HepG2 (cell line): ENCODE results near the gene PLXNB2. TPM values are rescaled to one million over a fixed set of nuclear protein-coding genes. Genes with fewer than 3 reads are reported as not detected.

ENCODE experiments used
- AGO2 ChIP-seq: fragments of 200-400 bp; formaldehyde crosslinking; optimal IDR thresholded peaks from 2 replicates; pipeline ENCODE3; 2017; ENCODE audit warnings: mild to moderate bottlenecking, low read depth, low read length, moderate library complexity
- CBX5 ChIP-seq: sonication (generic); formaldehyde crosslinking; IDR thresholded peaks from 2 replicates; pipeline ENCODE4 v1.4.0; 2020; ENCODE audit warnings: missing genetic modification reagents, borderline replicate concordance
- GABPB1 ChIP-seq: IDR thresholded peaks from 2 replicates; pipeline ENCODE4 v1.6.1; 2016; ENCODE audit warnings: mild to moderate bottlenecking, missing genetic modification reagents, moderate library complexity, missing compliant biosample characterization
- GZF1 ChIP-seq: sonication (generic); formaldehyde crosslinking; IDR thresholded peaks from 2 replicates; pipeline ENCODE4 v1.5.1; 2020; ENCODE audit warnings: mild to moderate bottlenecking, missing genetic modification reagents
- ISX ChIP-seq: sonication (generic); formaldehyde crosslinking; conservative IDR thresholded peaks from 2 replicates; pipeline ENCODE4 v1.5.0; 2020; ENCODE audit warnings: missing genetic modification reagents
- KDM3A ChIP-seq: IDR thresholded peaks from 2 replicates; pipeline ENCODE4 v1.6.1; 2018; ENCODE audit warnings: low read depth, missing compliant biosample characterization
- KDM5B ChIP-seq: sonication (generic); formaldehyde crosslinking; IDR thresholded peaks from 2 replicates; pipeline ENCODE4 v1.4.0; 2020; ENCODE audit warnings: missing genetic modification reagents, mild to moderate bottlenecking, borderline replicate concordance
- NFKB2 ChIP-seq: sonication (generic); formaldehyde crosslinking; IDR thresholded peaks from 2 replicates; pipeline ENCODE4 v1.4.0; 2020; ENCODE audit warnings: missing genetic modification reagents, borderline replicate concordance
- NR2F6 ChIP-seq, 2 experiments: IDR thresholded peaks; 2 replicates each; pipeline ENCODE4 v1.6.1; 2016; ENCODE audit warnings: antibody characterized with exemption in 1 of 2, mild to moderate bottlenecking in 1 of 2
- PHF20 ChIP-seq: sonication (generic); formaldehyde crosslinking; IDR thresholded peaks from 2 replicates; pipeline ENCODE4 v1.5.0; 2020; ENCODE audit warnings: mild to moderate bottlenecking, missing genetic modification reagents
- RBAK ChIP-seq: sonication (generic); formaldehyde crosslinking; IDR thresholded peaks from 2 replicates; pipeline ENCODE4 v1.5.1; 2020; ENCODE audit warnings: mild to moderate bottlenecking, missing genetic modification reagents
- SALL2 ChIP-seq: sonication (generic); formaldehyde crosslinking; IDR thresholded peaks from 2 replicates; pipeline ENCODE4 v1.8.1; 2023; ENCODE audit warnings: mild to moderate bottlenecking, missing genetic modification reagents, inconsistent platforms
- SP140L ChIP-seq: sonication (generic); formaldehyde crosslinking; IDR thresholded peaks from 2 replicates; pipeline ENCODE4 v1.4.0; 2020; ENCODE audit warnings: missing genetic modification reagents, borderline replicate concordance
- SP2 ChIP-seq: sonication (generic); formaldehyde crosslinking; IDR thresholded peaks from 2 replicates; pipeline ENCODE4 v1.5.1; 2020; ENCODE audit warnings: mild to moderate bottlenecking, missing genetic modification reagents
- U2AF1 ChIP-seq: fragments of 200-400 bp; formaldehyde crosslinking; optimal IDR thresholded peaks from 2 replicates; pipeline ENCODE3; 2017; ENCODE audit warnings: mild to moderate bottlenecking, low read depth, low read length
- ZNF230 ChIP-seq: sonication (generic); formaldehyde crosslinking; IDR thresholded peaks from 2 replicates; pipeline ENCODE4 v1.4.0; 2020; ENCODE audit warnings: mild to moderate bottlenecking, missing genetic modification reagents
- ZNF256 ChIP-seq: sonication (generic); formaldehyde crosslinking; conservative IDR thresholded peaks from 2 replicates; pipeline ENCODE4 v1.4.0; 2020; ENCODE audit warnings: missing genetic modification reagents
- ZNF33B ChIP-seq: sonication (generic); formaldehyde crosslinking; IDR thresholded peaks from 2 replicates; pipeline ENCODE4 v1.5.1; 2020; ENCODE audit warnings: mild to moderate bottlenecking, missing genetic modification reagents
- ZNF567 ChIP-seq: sonication (generic); formaldehyde crosslinking; IDR thresholded peaks from 2 replicates; pipeline ENCODE4 v1.8.1; 2023; ENCODE audit warnings: mild to moderate bottlenecking, missing genetic modification reagents, borderline replicate concordance
- ZNF629 ChIP-seq: sonication (generic); formaldehyde crosslinking; conservative IDR thresholded peaks from 2 replicates; pipeline ENCODE4 v1.5.0; 2020; ENCODE audit warnings: missing genetic modification reagents
- ZNF644 ChIP-seq: IDR thresholded peaks from 2 replicates; pipeline ENCODE4 v1.6.1; 2016; ENCODE audit warnings: low read depth
- ZNF775 ChIP-seq: sonication (generic); formaldehyde crosslinking; IDR thresholded peaks from 2 replicates; pipeline ENCODE4 v1.4.0; 2020; ENCODE audit warnings: missing genetic modification reagents, mild to moderate bottlenecking, moderate library complexity, borderline replicate concordance
- ZNF891 ChIP-seq: sonication (generic); formaldehyde crosslinking; IDR thresholded peaks from 2 replicates; pipeline ENCODE4 v1.5.0; 2020; ENCODE audit warnings: mild to moderate bottlenecking, missing genetic modification reagents
- polyA plus RNA-seq, 8 experiments: library from polyadenylated mRNA; depleted of rRNA in 3 of 8; stranded (reverse) in 7 of 8; unstranded in 1 of 8; fragments of >200 nt; fragmentation: Illumina TruSeq in 4 of 8; extraction: Trizol in 4 of 8; gene quantifications; 2 replicates each; pipeline versions ENCODE4 v1.2.1 to v1.2.3, GENCODE V29; 2011 to 2016; ENCODE audit warnings: low read depth in 4 of 8, missing spikeins in 1 of 8, mixed read lengths in 1 of 8; ENCODE audit not compliant: insufficient read depth in 1 of 8
- total RNA-seq, 5 experiments: library from RNA; depleted of rRNA; stranded (reverse); fragments of >200 nt; fragmentation: Illumina TruSeq; extraction: Trizol; gene quantifications; 2 replicates each; pipeline ENCODE4 v1.2.3, GENCODE V29; 2016; ENCODE audit warnings: low read depth in 1 of 5
- TF ChIP-seq, protein P1 (sequence below): sonication (generic); formaldehyde crosslinking; IDR thresholded peaks from 2 replicates; pipeline ENCODE4 v1.8.1; 2023; ENCODE audit warnings: mild to moderate bottlenecking, missing genetic modification reagents
- TF ChIP-seq, protein P2 (sequence below): sonication (generic); formaldehyde crosslinking; IDR thresholded peaks from 2 replicates; pipeline ENCODE4 v1.5.1; 2020; ENCODE audit warnings: missing genetic modification reagents, mild to moderate bottlenecking, borderline replicate concordance
- TF ChIP-seq, protein P3 (sequence below): sonication (generic); formaldehyde crosslinking; IDR thresholded peaks from 2 replicates; pipeline ENCODE4 v1.5.0; 2020; ENCODE audit warnings: mild to moderate bottlenecking, missing genetic modification reagents, moderate library complexity

The PLXNB2 gene
- total and polyA plus RNA-seq, 2 of the 13 experiments (the other 11 are each of a cell fraction or from before 2014, with no cell fraction given), result 32.6 to 68.9 TPM

DNA sequence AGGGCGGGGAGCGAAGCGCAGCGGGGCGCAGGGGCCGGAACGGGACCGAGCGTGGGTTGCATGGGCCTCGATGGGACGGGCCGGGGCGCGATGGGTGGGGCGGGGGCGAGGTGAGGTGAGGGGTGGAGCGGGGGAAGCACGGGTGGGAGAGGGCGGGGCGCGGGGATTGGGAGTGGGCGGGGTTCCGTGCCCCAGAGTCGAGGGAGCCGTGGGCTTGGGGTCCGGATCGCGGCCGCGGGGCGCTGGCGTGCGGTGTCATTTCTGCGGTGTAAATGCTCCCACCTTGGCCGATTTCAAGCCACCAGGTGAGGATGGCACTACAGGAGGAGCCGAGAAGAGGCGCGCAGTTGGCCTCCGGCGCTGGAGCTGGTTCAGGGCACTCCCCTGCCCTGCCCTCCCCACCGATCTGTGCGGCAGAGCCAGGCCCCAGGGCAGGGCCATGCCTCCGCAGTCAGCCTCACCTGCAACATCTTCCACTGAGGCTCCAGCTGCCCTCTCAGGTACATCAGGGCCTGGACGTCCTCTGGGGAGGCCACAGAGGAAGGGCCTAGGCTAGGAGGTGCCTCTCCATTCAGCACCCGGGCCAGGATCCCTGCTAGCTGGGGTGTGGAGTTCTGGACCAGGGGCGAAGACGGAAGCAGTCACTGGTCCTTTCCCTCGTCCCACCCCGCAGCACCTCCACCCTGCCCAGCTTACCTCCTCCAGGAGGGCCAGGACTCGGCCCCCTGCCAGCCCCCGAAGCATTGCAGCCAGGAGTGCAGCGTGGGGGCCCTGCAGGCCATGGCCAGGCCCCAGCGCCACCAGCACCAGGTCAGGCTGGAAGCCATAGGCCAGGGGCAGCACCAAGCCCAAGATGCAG lies 62.0 kb downstream of the PLXNB2 start (continued):
- TF ChIP-seq RBAK (CRISPR knock-in tag) (no peak), ZNF230 (CRISPR knock-in tag) (no peak), U2AF1 (no peak), CBX5 (CRISPR knock-in tag) (0 out of 2 replicates have a peak, but pooled peaks have one; percentile 1), ZNF644 (CRISPR knock-in tag) (no peak), SP140L (no peak), GZF1 (CRISPR knock-in tag) (no peak), GABPB1 (no peak; the same call in 1 of the 2 replicates), ZNF891 (no peak), ZNF775 (no peak), AGO2 (peak; percentile 13), ZNF629 (CRISPR knock-in tag) (no peak), PHF20 (no peak), SP2 (CRISPR knock-in tag) (no peak), NR2F6 (IDR thresholded peaks at IDR 0.05) (no peak), NR2F6 (CRISPR knock-in tag; IDR thresholded peaks at IDR 0.05) (no peak), ZNF567 (CRISPR knock-in tag) (no peak; the same call in 1 of the 2 replicates), SALL2 (no peak), ISX (CRISPR knock-in tag) (no peak), KDM3A (CRISPR knock-in tag) (0 out of 2 replicates have a peak, but pooled peaks have one; percentile 3), ZNF33B (CRISPR knock-in tag) (no peak), NFKB2 (CRISPR knock-in tag) (no peak), KDM5B (0 out of 2 replicates have a peak, but pooled peaks have one; percentile 0), ZNF256 (CRISPR knock-in tag) (no peak)
- TF ChIP-seq, protein P1, sequence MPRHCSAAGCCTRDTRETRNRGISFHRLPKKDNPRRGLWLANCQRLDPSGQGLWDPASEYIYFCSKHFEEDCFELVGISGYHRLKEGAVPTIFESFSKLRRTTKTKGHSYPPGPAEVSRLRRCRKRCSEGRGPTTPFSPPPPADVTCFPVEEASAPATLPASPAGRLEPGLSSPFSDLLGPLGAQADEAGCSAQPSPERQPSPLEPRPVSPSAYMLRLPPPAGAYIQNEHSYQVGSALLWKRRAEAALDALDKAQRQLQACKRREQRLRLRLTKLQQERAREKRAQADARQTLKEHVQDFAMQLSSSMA (CRISPR knock-in tag), result 0 out of 2 replicates have a peak, but pooled peaks have one; percentile 9
- TF ChIP-seq, protein P2, sequence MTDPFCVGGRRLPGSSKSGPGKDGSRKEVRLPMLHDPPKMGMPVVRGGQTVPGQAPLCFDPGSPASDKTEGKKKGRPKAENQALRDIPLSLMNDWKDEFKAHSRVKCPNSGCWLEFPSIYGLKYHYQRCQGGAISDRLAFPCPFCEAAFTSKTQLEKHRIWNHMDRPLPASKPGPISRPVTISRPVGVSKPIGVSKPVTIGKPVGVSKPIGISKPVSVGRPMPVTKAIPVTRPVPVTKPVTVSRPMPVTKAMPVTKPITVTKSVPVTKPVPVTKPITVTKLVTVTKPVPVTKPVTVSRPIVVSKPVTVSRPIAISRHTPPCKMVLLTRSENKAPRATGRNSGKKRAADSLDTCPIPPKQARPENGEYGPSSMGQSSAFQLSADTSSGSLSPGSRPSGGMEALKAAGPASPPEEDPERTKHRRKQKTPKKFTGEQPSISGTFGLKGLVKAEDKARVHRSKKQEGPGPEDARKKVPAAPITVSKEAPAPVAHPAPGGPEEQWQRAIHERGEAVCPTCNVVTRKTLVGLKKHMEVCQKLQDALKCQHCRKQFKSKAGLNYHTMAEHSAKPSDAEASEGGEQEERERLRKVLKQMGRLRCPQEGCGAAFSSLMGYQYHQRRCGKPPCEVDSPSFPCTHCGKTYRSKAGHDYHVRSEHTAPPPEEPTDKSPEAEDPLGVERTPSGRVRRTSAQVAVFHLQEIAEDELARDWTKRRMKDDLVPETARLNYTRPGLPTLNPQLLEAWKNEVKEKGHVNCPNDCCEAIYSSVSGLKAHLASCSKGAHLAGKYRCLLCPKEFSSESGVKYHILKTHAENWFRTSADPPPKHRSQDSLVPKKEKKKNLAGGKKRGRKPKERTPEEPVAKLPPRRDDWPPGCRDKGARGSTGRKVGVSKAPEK (CRISPR knock-in tag), result 0 out of 2 replicates have a peak, but pooled peaks have one; percentile 9
- TF ChIP-seq, protein P3, sequence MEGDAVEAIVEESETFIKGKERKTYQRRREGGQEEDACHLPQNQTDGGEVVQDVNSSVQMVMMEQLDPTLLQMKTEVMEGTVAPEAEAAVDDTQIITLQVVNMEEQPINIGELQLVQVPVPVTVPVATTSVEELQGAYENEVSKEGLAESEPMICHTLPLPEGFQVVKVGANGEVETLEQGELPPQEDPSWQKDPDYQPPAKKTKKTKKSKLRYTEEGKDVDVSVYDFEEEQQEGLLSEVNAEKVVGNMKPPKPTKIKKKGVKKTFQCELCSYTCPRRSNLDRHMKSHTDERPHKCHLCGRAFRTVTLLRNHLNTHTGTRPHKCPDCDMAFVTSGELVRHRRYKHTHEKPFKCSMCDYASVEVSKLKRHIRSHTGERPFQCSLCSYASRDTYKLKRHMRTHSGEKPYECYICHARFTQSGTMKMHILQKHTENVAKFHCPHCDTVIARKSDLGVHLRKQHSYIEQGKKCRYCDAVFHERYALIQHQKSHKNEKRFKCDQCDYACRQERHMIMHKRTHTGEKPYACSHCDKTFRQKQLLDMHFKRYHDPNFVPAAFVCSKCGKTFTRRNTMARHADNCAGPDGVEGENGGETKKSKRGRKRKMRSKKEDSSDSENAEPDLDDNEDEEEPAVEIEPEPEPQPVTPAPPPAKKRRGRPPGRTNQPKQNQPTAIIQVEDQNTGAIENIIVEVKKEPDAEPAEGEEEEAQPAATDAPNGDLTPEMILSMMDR (CRISPR knock-in tag), result no peak
